K562 (cell line): ENCODE data around the gene MAP3K6. TPM values are rescaled to one million over a fixed set of nuclear protein-coding genes. Genes with fewer than 3 reads are reported as not detected.
A peak's percentile ranks its signal among the peaks of the same experiment; 100 is the strongest.

ENCODE experiments used
- CREB1 ChIP-seq, 2 experiments: sonication (generic) in 1 of 2; formaldehyde crosslinking in 1 of 2; IDR thresholded peaks; 2 replicates each; pipeline versions ENCODE4 v1.6.1 to v1.8.0; 2012 to 2022; ENCODE audit warnings: inconsistent platforms in 1 of 2, mild to moderate bottlenecking in 1 of 2, missing genetic modification reagents in 1 of 2, moderate library complexity in 1 of 2
- HMG20A ChIP-seq: fragments of 450-650 bp; formaldehyde crosslinking; conservative IDR thresholded peaks from 2 replicates; pipeline ENCODE4 v1.4.0; 2020; ENCODE audit warnings: mild to moderate bottlenecking, mixed read lengths
- ILK ChIP-seq: fragments of 450-650 bp; IDR thresholded peaks from 2 replicates; pipeline ENCODE4 v1.6.1; 2016; ENCODE audit warnings: missing genetic modification characterization, low read depth, mild to moderate bottlenecking, missing compliant biosample characterization, moderate library complexity, borderline replicate concordance
- KLF6 ChIP-seq: fragments of 250-450 bp; sonication (Bioruptor Pico); IDR thresholded peaks from 2 replicates; pipeline ENCODE4 v1.4.0; 2020; ENCODE audit warnings: mild to moderate bottlenecking, moderate library complexity, borderline replicate concordance
- MYC ChIP-seq, 2 experiments: fragments of 250-450 bp in 1 of 2; sonication (Bioruptor Pico) in 1 of 2; IDR thresholded peaks; 2 replicates each; pipeline versions ENCODE4 v1.5.1 to v1.6.1; 2012 to 2021; ENCODE audit warnings: low read depth in 2 of 2, borderline replicate concordance in 1 of 2, improper control_type of control experiment in 1 of 2, low read length in 1 of 2, mild to moderate bottlenecking in 1 of 2, moderate library complexity in 1 of 2
- RBFOX2 ChIP-seq: fragments of 200-400 bp; formaldehyde crosslinking; IDR thresholded peaks from 2 replicates; pipeline ENCODE4 v1.6.1; 2017; ENCODE audit warnings: low read depth, mild to moderate bottlenecking, low read length, moderate library complexity
- SRSF3 ChIP-seq: fragments of 200-400 bp; formaldehyde crosslinking; IDR thresholded peaks from 2 replicates; pipeline ENCODE4 v1.6.1; 2016; ENCODE audit warnings: mild to moderate bottlenecking, low read length, moderate library complexity; ENCODE audit not compliant: insufficient read depth
- STAG1 ChIP-seq: sonication (generic); formaldehyde crosslinking; IDR thresholded peaks from 2 replicates; pipeline ENCODE4 v1.5.0; 2020; ENCODE audit warnings: missing genetic modification reagents, borderline replicate concordance
- TBL1XR1 ChIP-seq, 2 experiments: IDR thresholded peaks; 2 replicates each; pipeline ENCODE4 v1.6.1; 2012; ENCODE audit warnings: improper control_type of control experiment in 2 of 2, low read length in 2 of 2, mild to moderate bottlenecking in 1 of 2
- TFAM ChIP-seq: fragments of 250-450 bp; sonication (Bioruptor Pico); conservative IDR thresholded peaks from 2 replicates; pipeline ENCODE4 v1.5.0; 2021; ENCODE audit warnings: mild to moderate bottlenecking, moderate library complexity
- ZKSCAN1 ChIP-seq: fragments of 150-350 bp; IDR thresholded peaks from 2 replicates; pipeline ENCODE4 v1.6.1; 2016; ENCODE audit warnings: low read depth, low read length
- ZNF197 ChIP-seq: fragments of 200-800 bp; sonication (Bioruptor generic); IDR thresholded peaks from 2 replicates; pipeline ENCODE4 v1.6.1; 2016; ENCODE audit warnings: low read depth, missing genetic modification characterization, missing compliant biosample characterization
- ZNF232 ChIP-seq: sonication (generic); formaldehyde crosslinking; IDR thresholded peaks from 2 replicates; pipeline ENCODE4 v1.8.0; 2022; ENCODE audit warnings: mild to moderate bottlenecking, missing genetic modification reagents
- ZNF311 ChIP-seq: fragments of 250-450 bp; sonication (Bioruptor Pico); IDR thresholded peaks from 2 replicates; pipeline ENCODE4 v1.4.0; 2020; ENCODE audit warnings: mild to moderate bottlenecking, moderate library complexity
- ZNF354B ChIP-seq: fragments of 250-450 bp; sonication (Bioruptor Pico); IDR thresholded peaks from 2 replicates; pipeline ENCODE4 v1.4.0; 2020
- ZNF584 ChIP-seq: fragments of 200-800 bp; sonication (Bioruptor generic); IDR thresholded peaks from 2 replicates; pipeline ENCODE4 v1.6.1; 2016; ENCODE audit warnings: low read depth, mild to moderate bottlenecking, missing genetic modification characterization, missing compliant biosample characterization
- ZNF778 ChIP-seq: fragments of 450-650 bp; formaldehyde crosslinking; IDR thresholded peaks from 2 replicates; pipeline ENCODE4 v1.4.0; 2020; ENCODE audit warnings: mild to moderate bottlenecking, moderate library complexity
- polyA plus RNA-seq, 8 experiments: library from polyadenylated mRNA; depleted of rRNA in 4 of 8; stranded (reverse) in 5 of 8; unstranded in 3 of 8; fragments of >200 nt; fragmentation: Nextera tagmentation in 2 of 8; fragmentation: Illumina TruSeq in 1 of 8; extraction: Ambion mirVana in 2 of 8; extraction: Trizol in 1 of 8; gene quantifications; 2 replicates each; pipeline versions ENCODE4 v1.2.1 to v1.2.3, GENCODE V29; 2011 to 2014; ENCODE audit warnings: inconsistent platforms in 1 of 8, missing spikeins in 1 of 8
- total RNA-seq, 7 experiments: library from RNA; depleted of rRNA in 6 of 7; stranded (reverse); fragments of >200 nt in 6 of 7; fragmentation: Illumina TruSeq in 2 of 7; extraction: Trizol in 2 of 7; gene quantifications; 2 replicates each; pipeline versions ENCODE4 v1.2.1 to v1.2.3, GENCODE V29; 2011 to 2021; ENCODE audit warnings: low replicate concordance in 1 of 7
- TF ChIP-seq, protein P1 (sequence below): sonication (generic); formaldehyde crosslinking; IDR thresholded peaks from 2 replicates; pipeline ENCODE4 v1.4.0; 2020; ENCODE audit warnings: mild to moderate bottlenecking, missing genetic modification reagents
- TF ChIP-seq, protein P2 (sequence below): fragments of 250-450 bp; sonication (Bioruptor Pico); IDR thresholded peaks from 2 replicates; pipeline ENCODE4 v1.5.0; 2021
- TF ChIP-seq, protein P3 (sequence below): fragments of 450-650 bp; IDR thresholded peaks from one replicate; pipeline ENCODE4 v1.6.1; 2018; ENCODE audit warnings: mild to moderate bottlenecking, moderate library complexity; ENCODE audit not compliant: partially characterized antibody
- TF ChIP-seq, protein P4 (sequence below), 3 experiments: IDR thresholded peaks in 2 of 3; conservative IDR thresholded peaks in 1 of 3; 2 replicates each; pipeline ENCODE4 v1.5.1; 2011 to 2012; ENCODE audit warnings: low read length in 3 of 3, mild to moderate bottlenecking in 3 of 3, control low read depth in 2 of 3, improper control_type of control experiment in 1 of 3, inconsistent platforms in 1 of 3, low read depth in 1 of 3, mixed read lengths in 1 of 3, moderate library complexity in 1 of 3; ENCODE audit not compliant: insufficient read depth in 2 of 3

MAP3K6 gene
- total and polyA plus RNA-seq, 9 of the 15 experiments (the other 6 are each of a cell fraction or from before 2014, with no cell fraction given), result 0.99 to 21.9 (median 7.0) TPM

DNA sequence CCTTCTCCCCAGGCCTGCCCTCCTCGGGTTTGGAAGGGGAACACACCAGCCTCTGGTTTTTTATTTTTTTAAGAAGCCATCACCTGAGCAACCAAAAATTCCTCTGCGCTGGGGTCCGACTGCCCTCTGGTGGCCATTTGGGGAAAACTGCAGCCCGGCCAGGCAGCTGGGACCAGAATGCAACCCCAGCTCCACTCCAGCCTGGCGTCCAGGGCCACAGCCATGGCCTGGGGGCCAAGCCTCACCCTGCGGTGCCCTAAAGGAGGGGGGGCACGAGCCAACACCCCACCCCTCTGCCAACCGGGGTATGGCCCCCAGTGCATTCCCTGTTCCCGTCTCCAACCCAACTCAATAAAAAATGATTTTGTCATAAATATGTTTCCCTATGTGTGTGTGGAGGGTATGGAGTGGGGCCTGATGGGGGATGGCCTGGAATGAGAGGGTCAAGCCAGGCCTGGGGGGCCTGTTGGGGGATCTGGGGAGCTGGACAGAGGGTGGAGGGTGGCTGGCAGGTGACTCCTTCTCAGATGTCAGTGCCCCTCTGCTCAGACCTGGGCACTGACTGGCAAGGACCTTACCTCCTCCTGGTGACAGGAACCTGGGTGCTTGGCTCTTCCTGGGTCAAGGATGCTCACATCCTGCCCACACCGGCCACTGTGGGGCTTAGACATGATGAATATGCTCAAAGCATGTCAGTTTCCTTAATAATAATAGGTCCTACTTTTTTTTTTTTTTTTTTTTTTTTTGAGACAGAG lies 28.9 kb upstream of the MAP3K6 start (continued):
- TF ChIP-seq, protein P1, sequence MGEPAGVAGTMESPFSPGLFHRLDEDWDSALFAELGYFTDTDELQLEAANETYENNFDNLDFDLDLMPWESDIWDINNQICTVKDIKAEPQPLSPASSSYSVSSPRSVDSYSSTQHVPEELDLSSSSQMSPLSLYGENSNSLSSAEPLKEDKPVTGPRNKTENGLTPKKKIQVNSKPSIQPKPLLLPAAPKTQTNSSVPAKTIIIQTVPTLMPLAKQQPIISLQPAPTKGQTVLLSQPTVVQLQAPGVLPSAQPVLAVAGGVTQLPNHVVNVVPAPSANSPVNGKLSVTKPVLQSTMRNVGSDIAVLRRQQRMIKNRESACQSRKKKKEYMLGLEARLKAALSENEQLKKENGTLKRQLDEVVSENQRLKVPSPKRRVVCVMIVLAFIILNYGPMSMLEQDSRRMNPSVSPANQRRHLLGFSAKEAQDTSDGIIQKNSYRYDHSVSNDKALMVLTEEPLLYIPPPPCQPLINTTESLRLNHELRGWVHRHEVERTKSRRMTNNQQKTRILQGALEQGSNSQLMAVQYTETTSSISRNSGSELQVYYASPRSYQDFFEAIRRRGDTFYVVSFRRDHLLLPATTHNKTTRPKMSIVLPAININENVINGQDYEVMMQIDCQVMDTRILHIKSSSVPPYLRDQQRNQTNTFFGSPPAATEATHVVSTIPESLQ (CRISPR knock-in tag), result no peak
- TF ChIP-seq ZNF197 (CRISPR knock-in tag), result no peak
- no peak for TF ChIP-seq TBL1XR1 (IDR thresholded peaks at IDR 0.05; ENCODE audit: low read length in 2 of 2)
- peak; percentile 54 for TF ChIP-seq RBFOX2
- TF ChIP-seq ZKSCAN1, result 0 out of 2 replicates have a peak, but pooled peaks have one; percentile 31
- TF ChIP-seq CREB1 (IDR thresholded peaks at IDR 0.05), result peak; percentile 33; the same call in 1 of the 2 replicates
- 0 out of 2 replicates have a peak, but pooled peaks have one; percentile 19 for TF ChIP-seq CREB1 (CRISPR knock-in tag; IDR thresholded peaks at IDR 0.05)
- TF ChIP-seq ZNF232, result no peak
- no peak for TF ChIP-seq KLF6 (CRISPR knock-in tag)
- TF ChIP-seq SRSF3, result no peak
- no peak for TF ChIP-seq ILK (tag)
- peak; percentile 86 for TF ChIP-seq STAG1 (CRISPR knock-in tag)
- TF ChIP-seq, protein P2, sequence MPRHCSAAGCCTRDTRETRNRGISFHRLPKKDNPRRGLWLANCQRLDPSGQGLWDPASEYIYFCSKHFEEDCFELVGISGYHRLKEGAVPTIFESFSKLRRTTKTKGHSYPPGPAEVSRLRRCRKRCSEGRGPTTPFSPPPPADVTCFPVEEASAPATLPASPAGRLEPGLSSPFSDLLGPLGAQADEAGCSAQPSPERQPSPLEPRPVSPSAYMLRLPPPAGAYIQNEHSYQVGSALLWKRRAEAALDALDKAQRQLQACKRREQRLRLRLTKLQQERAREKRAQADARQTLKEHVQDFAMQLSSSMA, result no peak
- TF ChIP-seq, protein P3, sequence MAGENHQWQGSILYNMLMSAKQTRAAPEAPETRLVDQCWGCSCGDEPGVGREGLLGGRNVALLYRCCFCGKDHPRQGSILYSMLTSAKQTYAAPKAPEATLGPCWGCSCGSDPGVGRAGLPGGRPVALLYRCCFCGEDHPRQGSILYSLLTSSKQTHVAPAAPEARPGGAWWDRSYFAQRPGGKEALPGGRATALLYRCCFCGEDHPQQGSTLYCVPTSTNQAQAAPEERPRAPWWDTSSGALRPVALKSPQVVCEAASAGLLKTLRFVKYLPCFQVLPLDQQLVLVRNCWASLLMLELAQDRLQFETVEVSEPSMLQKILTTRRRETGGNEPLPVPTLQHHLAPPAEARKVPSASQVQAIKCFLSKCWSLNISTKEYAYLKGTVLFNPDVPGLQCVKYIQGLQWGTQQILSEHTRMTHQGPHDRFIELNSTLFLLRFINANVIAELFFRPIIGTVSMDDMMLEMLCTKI, result no peak
- TF ChIP-seq ZNF311 (CRISPR knock-in tag), result no peak
- no peak for TF ChIP-seq ZNF584 (CRISPR knock-in tag)
- no peak for TF ChIP-seq HMG20A (CRISPR knock-in tag)
- TF ChIP-seq TFAM (CRISPR knock-in tag), result no peak
- TF ChIP-seq ZNF354B (CRISPR knock-in tag), result no peak
- TF ChIP-seq ZNF778, result no peak
- TF ChIP-seq, protein P4, sequence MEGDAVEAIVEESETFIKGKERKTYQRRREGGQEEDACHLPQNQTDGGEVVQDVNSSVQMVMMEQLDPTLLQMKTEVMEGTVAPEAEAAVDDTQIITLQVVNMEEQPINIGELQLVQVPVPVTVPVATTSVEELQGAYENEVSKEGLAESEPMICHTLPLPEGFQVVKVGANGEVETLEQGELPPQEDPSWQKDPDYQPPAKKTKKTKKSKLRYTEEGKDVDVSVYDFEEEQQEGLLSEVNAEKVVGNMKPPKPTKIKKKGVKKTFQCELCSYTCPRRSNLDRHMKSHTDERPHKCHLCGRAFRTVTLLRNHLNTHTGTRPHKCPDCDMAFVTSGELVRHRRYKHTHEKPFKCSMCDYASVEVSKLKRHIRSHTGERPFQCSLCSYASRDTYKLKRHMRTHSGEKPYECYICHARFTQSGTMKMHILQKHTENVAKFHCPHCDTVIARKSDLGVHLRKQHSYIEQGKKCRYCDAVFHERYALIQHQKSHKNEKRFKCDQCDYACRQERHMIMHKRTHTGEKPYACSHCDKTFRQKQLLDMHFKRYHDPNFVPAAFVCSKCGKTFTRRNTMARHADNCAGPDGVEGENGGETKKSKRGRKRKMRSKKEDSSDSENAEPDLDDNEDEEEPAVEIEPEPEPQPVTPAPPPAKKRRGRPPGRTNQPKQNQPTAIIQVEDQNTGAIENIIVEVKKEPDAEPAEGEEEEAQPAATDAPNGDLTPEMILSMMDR (IDR thresholded peaks at IDR 0.05 in 2 of 3, conservative IDR thresholded peaks at IDR 0.05 in 1 of 3; ENCODE audit: insufficient read depth in 2 of 3, low read depth in 1 of 3, low read length in 3 of 3), result peak; percentile 97 to 99 (median 99)
- 0 out of 2 replicates have a peak, but pooled peaks have one; percentile 24 for TF ChIP-seq MYC (IDR thresholded peaks at IDR 0.05; ENCODE audit: low read depth, low read length)
- TF ChIP-seq MYC (CRISPR knock-in tag; IDR thresholded peaks at IDR 0.05; ENCODE audit: borderline replicate concordance, low read depth), result no peak
